ENCODE measurements around the gene PARD3B. TPM values are rescaled to one million over a fixed set of nuclear protein-coding genes. Genes with fewer than 3 reads are reported as not detected.

The PARD3B gene
- total and polyA plus RNA-seq, 2 of the 4 experiments (the other 2 are of a cell fraction), result 3.3 to 15.6 TPM

DNA sequence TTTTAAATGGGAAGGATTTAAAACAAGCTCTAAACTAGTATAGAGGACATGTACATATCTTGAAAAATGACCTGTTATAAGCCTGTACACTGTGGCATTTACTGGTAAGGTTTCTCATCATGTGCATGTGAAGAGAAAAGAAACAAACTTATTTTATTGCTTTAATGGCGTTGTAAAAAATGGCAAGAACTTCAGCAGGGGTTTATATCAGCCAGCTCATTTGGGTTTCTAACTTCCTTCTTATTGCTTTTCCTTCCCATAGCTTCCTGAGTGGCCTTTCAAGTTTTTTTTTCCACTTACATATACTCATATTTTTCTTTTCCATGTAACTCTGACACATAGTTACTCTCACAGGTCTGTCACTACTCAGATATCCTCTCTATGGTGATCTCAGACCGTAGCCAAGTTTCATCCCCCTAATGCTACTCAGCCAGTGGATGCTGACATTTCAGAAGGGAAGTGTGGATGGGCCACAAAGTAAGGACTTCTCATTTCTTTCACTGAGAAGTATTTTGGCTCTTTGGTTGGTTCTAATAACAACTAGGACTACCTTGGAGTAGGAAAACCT lies 198.2 kb downstream of the PARD3B start:
- H2BK15ac ChIP-seq (ENCODE audit: low read depth, low read length), result no peak overlapping the region
- no peak overlapping the region for H2BK120ac ChIP-seq (ENCODE audit: low read depth, low read length)
- peaks cover 8% of the 10 kb centered on the region; the same call in 1 of the 2 replicates for H4K20me1 ChIP-seq (ENCODE audit: insufficient read depth, low read length)
- no peak overlapping the region for H2BK20ac ChIP-seq (ENCODE audit: low read depth, low read length)
- H3K18ac ChIP-seq (ENCODE audit: low read depth, low read length), result no peak overlapping the region
- H3K79me1 ChIP-seq (ENCODE audit: low read depth in 1 of 2, low read length in 2 of 2), result peaks cover 20 to 24% of the 10 kb centered on the region in 2 experiments
- BruUV-seq (replicated peaks), result no TSS peak
- intact Hi-C loops (cut with micrococcal nuclease), result no loop called here
- no peak overlapping the region for H3K14ac ChIP-seq (replicated peaks; ENCODE audit: low read depth, low read length)
- no peak overlapping the region for H3K27ac ChIP-seq (ENCODE audit: insufficient read depth, low read length)
- no peak overlapping the region for H2AK9ac ChIP-seq (replicated peaks; ENCODE audit: low read depth, low read length, poor library complexity)
- H3K36me3 ChIP-seq (ENCODE audit: control insufficient read depth, insufficient read depth, low read length), result no peaks in the 10 kb centered on the region
- in situ Hi-C loops (cut with MboI; ENCODE audit: low sequenced_read_pairs), result no loop called here
- no peak overlapping the region for H3K4me2 ChIP-seq (ENCODE audit: low read depth, low read length)
- H2AFZ ChIP-seq (replicated peaks; ENCODE audit: low read length, poor library complexity), result no peak overlapping the region
- H4K8ac ChIP-seq (ENCODE audit: low read depth in 2 of 2, low read length in 2 of 2), result no peak overlapping the region
- no peak overlapping the region for H2BK5ac ChIP-seq (ENCODE audit: low read depth, low read length, poor library complexity, severe bottlenecking)
- H4K5ac ChIP-seq (ENCODE audit: low read depth, low read length), result no peak overlapping the region
- H3K56ac ChIP-seq (ENCODE audit: extremely low read depth, insufficient read depth, low read length), result no peak overlapping the region
- no peak for TF ChIP-seq RFX5 (IDR thresholded peaks at IDR 0.05; ENCODE audit: low read depth, low read length)
- TF ChIP-seq RAD21 (IDR thresholded peaks at IDR 0.05; ENCODE audit: low read length), result no peak
- no peak for TF ChIP-seq POLR2A (IDR thresholded peaks at IDR 0.05; ENCODE audit: low read depth, low read length)
- TF ChIP-seq SMC3 (IDR thresholded peaks at IDR 0.05; ENCODE audit: low read depth, low read length), result no peak
- TF ChIP-seq, protein P1, sequence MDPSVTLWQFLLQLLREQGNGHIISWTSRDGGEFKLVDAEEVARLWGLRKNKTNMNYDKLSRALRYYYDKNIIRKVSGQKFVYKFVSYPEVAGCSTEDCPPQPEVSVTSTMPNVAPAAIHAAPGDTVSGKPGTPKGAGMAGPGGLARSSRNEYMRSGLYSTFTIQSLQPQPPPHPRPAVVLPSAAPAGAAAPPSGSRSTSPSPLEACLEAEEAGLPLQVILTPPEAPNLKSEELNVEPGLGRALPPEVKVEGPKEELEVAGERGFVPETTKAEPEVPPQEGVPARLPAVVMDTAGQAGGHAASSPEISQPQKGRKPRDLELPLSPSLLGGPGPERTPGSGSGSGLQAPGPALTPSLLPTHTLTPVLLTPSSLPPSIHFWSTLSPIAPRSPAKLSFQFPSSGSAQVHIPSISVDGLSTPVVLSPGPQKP (IDR thresholded peaks at IDR 0.05; ENCODE audit: borderline replicate concordance, low read depth, low read length), result no peak
- no peak for TF ChIP-seq MAZ (IDR thresholded peaks at IDR 0.05; ENCODE audit: borderline replicate concordance, low read depth, low read length)
- no peak overlapping the region for H3K4ac ChIP-seq (ENCODE audit: low read depth, low read length)
- WGBS, 2 experiments (ENCODE audit: extremely low coverage in 2 of 2, insufficient read length in 1 of 2), result no CpG with 5 or more reads among the region's 2 CpGs
- ChIA-PET CTCF (no interaction called here), POLR2A (ENCODE audit: unreplicated experiment) (no interaction called here)
- H3K9me1 ChIP-seq (ENCODE audit: insufficient read depth, low read length), result no peaks in the 10 kb centered on the region
- dilution Hi-C loops (cut with HindIII; ENCODE audit: low sequenced_read_pairs, unreplicated experiment), result no loop called here
- H3K9me3 ChIP-seq (ENCODE audit: control insufficient read depth, insufficient read depth, low read length), result peaks cover 2% of the 10 kb centered on the region; the same call in 1 of the 2 replicates
- H3K9ac ChIP-seq (ENCODE audit: low read depth, low read length), result no peak overlapping the region
- H3K4me1 ChIP-seq (ENCODE audit: control insufficient read depth, insufficient read depth, low read length), result peaks cover 1% of the 10 kb centered on the region; the same call in 1 of the 2 replicates
- no peaks in the 10 kb centered on the region for H3K27me3 ChIP-seq (ENCODE audit: control insufficient read depth, insufficient read depth, low read length)
- no peak overlapping the region for H4K91ac ChIP-seq (ENCODE audit: insufficient read depth, low read depth, low read length)
- DNase-seq (peak; percentile 52), ATAC-seq (ENCODE audit: low read depth) (no peak)
- H3K23ac ChIP-seq (ENCODE audit: low read depth, low read length), result no peak overlapping the region
- no peak overlapping the region for H2AK5ac ChIP-seq (ENCODE audit: low read depth, low read length)
- no peak overlapping the region for H3K4me3 ChIP-seq (ENCODE audit: insufficient read depth, low read depth, low read length)
